NCI-H187 treated with DMSO at 0.1 percent for 48 hours (cell line): Measurements from ENCODE around the gene PCBP3.

Experiments
- DNase-seq: peaks from one replicate; lab custom pipeline; 2025; lab: John Stamatoyannopoulos, UW

PCBP3 gene

GRCh38 chr21:45861156-45861870 lies 217.8 kb downstream of the PCBP3 start:
- no peak for DNase-seq

DNA sequence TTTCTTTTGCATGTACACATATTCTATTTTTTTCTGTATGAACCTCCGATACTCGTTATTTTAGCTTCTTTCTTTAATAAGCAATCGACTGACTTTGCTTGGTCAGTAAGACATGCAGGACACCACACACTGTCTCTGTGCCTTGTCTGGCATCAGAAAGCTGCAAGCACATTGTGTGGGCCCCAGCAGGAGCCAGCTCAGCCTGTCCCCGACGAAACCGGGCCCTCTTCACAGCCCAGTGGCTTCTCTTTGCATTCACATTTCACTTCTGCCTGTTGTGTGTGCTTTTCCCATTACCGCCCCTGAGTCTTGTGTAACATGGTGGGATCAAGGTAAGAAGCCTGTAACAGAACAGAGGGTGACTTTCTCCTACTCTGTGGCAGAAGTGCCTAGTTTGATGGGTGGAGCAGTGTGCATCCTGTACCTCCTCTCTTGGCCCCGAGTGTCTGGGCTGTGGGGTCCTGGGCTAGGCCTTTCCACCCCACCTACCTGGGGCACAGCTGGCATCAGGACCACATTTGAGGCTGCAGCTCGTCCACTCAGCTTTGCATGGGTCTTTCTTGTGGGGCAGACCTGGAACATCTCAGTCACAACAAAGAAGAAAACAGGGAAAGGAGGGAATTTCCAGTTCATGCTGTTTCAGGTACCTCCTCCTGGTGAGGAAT lies 219.2 kb downstream of the PCBP3 start:
- DNase-seq: no peak

GRCh38 chr21:45863267-45863666 lies 219.7 kb downstream of the PCBP3 start:
- no peak for DNase-seq

- no peak for DNase-seq
Measured at GRCh38 chr21:45863751-45864150, 220.2 kb downstream of the PCBP3 start.

- DNase-seq: no peak
Measured at GRCh38 chr21:45864436-45864835, 220.9 kb downstream of the PCBP3 start.

- no peak for DNase-seq
Measured at GRCh38 chr21:45865106-45865835, 221.7 kb downstream of the PCBP3 start.

GRCh38 chr21:45866551-45866950 lies 223.0 kb downstream of the PCBP3 start:
- DNase-seq: no peak

DNA sequence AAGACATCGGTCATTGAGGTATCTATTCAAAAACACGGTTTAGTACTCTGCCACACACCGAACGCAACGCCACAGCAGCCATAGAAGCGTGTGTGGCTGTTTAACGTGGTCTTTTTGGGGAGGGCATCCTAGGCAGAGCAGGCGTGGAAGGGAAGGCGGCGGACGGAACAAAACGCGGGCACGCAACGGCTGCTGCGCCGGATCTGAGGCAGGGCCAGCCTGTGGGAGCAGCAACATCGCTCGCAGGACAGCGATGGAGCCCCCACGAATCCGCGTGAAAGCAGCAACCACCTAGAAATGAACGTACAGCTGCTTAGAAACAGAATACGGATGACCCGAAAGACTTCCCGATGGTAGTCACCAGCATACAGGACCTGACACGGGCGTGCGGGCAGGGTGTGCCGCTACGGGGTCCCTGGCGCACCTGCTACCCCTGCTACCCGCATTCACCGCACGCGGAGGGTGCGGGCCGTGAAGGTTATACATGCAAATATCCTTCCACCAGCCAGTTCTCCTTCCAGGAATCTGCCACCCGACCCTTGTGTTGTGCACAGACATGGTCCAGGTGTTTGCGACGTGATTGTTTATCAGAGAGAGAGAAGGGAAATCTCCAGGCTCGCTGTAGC lies 223.6 kb downstream of the PCBP3 start:
- DNase-seq: no peak

DNA sequence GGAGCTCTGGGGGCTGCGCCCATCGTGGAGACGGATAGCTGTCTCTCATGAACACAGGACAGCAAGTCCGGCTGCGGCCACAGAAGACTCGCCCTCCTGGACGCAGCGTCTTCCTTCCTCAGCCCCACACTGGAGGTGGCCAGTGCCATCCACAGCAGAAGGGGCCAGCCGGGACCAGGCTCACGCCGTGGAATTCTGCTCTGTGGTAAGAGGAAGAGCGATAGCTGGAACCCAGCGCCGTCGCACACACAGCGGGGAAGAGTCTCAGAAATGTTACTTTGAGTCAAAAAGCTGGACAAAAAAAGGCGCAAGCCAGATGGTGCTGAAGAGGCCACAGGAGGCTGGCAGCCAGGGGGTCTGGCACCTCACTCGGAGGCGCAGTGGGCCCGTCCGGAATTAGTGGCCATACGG lies 224.2 kb downstream of the PCBP3 start:
- DNase-seq: no peak

DNA sequence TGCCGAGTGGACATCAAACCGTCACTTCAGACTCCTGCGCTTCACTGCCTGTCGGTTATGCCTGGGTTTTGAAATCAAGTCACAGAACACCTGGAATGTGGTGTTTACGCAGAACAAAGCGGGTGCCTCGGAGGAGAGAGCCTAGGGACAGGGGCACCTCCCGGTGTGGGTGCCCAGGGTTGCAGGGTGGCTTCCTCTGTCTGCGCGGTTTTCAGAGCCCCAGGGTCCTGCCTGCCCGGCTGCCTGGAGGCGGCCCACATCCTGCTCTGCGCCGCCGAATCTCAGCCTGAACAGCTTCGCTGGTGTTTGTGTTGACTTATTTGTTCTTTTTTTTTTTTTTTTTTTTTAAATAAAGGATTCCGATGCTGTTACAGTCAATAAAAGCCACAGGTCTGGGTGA lies 224.6 kb downstream of the PCBP3 start:
- no peak for DNase-seq

DNA sequence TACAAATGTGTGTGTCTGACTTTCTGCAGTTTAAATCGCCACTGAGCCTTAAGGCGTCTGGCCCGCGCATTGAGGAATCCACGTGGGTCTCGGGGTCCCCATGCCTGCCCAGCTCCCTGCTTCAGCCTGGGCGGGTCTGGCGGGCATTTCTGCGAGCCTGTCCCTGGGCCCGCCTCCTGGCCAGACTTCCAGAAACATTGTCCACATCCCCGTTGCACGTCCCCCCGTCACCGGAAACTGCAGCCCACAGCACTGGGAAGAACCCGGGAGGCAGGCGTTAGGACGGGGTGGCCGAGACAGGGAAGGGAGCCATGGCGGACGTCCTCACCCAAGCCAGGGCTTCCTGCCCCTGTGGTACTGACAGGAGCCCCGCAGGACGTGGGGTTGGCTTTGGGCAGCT lies 225.0 kb downstream of the PCBP3 start:
- DNase-seq: no peak

DNA sequence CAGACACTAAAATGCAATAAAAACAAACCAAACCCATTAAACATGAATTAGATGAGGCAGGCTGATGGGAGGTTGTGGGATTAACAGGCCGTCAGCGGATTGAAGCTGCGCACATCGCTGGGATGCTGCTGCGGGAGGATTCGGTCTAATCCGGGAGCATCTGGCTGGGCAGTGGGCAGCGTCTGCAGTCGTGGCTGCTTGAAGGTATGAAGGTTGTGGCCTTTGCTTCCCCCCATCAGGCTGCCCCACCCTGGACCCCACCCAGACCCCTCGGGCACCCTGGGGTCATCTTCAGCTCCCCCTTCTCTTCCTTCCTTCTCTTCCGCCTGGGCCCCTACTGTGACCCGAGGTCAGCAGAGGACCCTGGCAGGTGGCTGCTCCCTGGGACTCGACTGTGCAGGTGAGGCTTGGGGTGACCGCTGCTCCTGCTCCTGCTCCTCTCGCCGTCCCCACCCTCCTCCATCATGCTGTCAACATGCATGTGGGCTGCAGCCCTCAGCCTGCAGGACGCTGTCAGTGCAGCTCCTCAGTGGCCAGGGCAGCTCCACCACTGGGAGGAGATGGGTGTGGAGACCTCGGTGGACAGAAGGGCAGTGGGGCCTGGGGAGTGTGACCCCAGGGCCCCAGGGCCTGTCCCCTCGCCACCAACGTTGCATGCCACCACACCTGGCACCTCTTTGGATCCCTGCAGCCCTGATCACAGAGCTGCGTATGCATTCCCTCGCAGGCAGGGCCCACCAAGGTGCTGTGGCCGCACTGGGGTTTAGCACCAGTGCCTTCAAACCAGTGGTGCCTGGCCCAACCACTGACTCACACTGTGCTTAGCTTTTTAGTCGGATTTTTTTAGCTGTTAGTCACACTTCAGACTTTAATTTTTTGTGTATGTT lies 225.8 kb downstream of the PCBP3 start:
- DNase-seq: no peak

- no peak for DNase-seq
Measured at GRCh38 chr21:45870421-45870820, 226.9 kb downstream of the PCBP3 start.

- DNase-seq: no peak
Measured at GRCh38 chr21:45870851-45871615, 227.5 kb downstream of the PCBP3 start.

GRCh38 chr21:45871616-45872236 lies 228.2 kb downstream of the PCBP3 start:
- DNase-seq: no peak

DNA sequence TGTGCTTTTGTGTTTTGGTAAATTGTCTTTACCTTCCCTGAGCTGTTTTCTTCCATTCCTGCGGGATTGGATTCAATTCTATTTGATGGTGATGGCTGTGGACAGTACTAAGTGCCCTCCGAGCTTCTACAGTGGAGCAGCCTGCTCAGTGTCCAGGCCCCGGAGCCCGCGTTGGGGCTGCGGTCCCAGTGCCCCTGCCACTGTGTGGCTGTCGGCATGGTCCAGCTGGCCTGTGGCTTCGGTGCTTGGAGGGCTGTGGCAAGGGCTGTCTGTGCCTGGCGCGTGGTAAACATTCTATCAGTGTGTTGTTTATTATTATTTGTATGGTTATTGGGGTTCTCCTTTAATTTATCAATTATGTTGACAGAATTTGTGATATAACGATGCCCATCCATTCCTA lies 228.9 kb downstream of the PCBP3 start:
- DNase-seq: no peak

DNA sequence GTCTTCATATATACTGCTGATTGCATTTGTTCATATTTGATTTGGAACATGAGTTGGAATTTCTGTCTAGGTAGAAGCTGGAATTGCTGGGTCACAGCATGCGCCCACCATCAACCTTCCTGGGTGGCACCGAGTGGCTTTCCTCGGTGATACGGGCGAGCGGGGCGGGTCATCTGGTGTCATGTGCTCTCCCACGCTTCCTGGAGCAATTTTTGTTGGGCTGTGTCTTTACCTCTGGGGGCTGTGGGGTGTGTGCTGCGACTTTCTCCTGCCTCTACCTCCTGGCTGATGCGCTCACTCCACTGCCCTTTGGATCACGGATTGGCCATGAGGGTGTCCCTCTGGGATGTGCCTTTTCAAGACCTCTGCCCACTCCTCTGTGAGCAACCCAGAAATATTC lies 229.4 kb downstream of the PCBP3 start:
- no peak for DNase-seq

- no peak for DNase-seq
Measured at GRCh38 chr21:45873418-45873817, 229.9 kb downstream of the PCBP3 start.

- DNase-seq: no peak
Measured at GRCh38 chr21:45873866-45874265, 230.3 kb downstream of the PCBP3 start.

DNA sequence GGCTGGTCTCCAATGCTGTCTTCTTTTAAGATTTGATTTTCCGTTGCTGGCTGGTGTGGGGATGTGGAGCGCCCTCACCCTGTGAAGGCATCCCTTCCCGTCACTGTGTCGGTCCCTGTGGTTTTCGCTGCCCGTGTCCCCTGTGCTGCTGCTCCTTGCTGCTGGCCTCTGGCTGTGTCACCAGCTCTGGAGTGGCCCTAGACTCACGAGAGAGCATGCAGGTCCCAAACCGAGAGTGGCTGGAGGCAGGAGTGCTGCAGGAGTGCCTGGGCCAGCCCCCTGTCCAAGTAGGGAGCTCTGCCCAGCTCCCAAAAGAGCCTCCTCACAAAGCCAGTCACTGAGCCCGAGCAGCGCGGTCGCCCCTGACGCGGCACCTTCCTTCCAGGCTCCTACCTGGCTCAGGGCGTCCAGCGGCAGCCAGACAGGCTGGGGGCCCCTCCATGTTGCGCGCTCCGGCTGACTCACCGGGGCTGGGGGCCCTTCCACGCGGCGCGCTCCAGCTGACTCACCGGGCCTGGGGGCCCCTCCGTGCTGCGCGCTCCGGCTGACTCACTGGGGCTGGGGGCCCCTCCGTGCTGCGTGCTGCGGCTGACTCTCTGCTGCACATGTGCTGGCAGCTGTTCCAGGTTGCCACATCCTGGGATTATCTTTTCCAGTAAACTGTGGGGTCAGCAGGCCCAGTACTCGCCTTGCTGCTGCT lies 231.3 kb downstream of the PCBP3 start:
- DNase-seq: no peak
